Activated naive CD4-positive, alpha-beta T cell treated with anti-CD3 and anti-CD28 coated beads, Interleukin-2, amount 50 U/mL, for 72 hours (primary cell): ENCODE results near the gene DNAJB12. TPM values are rescaled to one million over a fixed set of nuclear protein-coding genes. Genes with fewer than 3 reads are reported as not detected.
A peak's percentile ranks its signal among the peaks of the same experiment; 100 is the strongest.
"Not testable (repeated sequence)": the region's sequence is repeated elsewhere in the genome, so short reads cannot be mapped to it uniquely, and the experiment has no call there.

Experiments
- ATAC-seq, 2 donors: fragments of 150-1000 bp; cut with Tn5 transposase; 2 replicates each; pipeline ENCODE4 v1.10.0; 2021; ENCODE audit warnings: mild to moderate bottlenecking in 2 of 2, moderate library complexity in 2 of 2
- DNase-seq, 2 donors: peaks; one replicate each; pipeline ENCODE4 v3.0.0; 2021 to 2022; ENCODE audit warnings: low spot score in 2 of 2
- H3K27ac Mint-ChIP-seq, 2 donors: one replicate each; pipeline ENCODE4 v1.8.0; 2022; ENCODE audit warnings: mild to moderate bottlenecking in 2 of 2, mixed read lengths in 2 of 2
- H3K36me3 Mint-ChIP-seq, 2 donors: one replicate each; pipeline ENCODE4 v1.8.0; 2022; ENCODE audit warnings: mixed read lengths in 2 of 2
- H3K9me3 Mint-ChIP-seq, 2 donors: one replicate each; pipeline ENCODE4 v1.8.0; 2022; ENCODE audit warnings: mixed read lengths in 2 of 2
- total RNA-seq, 2 donors: library from RNA; stranded (reverse); gene quantifications; one replicate each; pipeline ENCODE4 v1.2.3, GENCODE V29; 2022

Gene DNAJB12
- total RNA-seq: 10 to 100 TPM; 20.7 to 26.6 TPM

DNA sequence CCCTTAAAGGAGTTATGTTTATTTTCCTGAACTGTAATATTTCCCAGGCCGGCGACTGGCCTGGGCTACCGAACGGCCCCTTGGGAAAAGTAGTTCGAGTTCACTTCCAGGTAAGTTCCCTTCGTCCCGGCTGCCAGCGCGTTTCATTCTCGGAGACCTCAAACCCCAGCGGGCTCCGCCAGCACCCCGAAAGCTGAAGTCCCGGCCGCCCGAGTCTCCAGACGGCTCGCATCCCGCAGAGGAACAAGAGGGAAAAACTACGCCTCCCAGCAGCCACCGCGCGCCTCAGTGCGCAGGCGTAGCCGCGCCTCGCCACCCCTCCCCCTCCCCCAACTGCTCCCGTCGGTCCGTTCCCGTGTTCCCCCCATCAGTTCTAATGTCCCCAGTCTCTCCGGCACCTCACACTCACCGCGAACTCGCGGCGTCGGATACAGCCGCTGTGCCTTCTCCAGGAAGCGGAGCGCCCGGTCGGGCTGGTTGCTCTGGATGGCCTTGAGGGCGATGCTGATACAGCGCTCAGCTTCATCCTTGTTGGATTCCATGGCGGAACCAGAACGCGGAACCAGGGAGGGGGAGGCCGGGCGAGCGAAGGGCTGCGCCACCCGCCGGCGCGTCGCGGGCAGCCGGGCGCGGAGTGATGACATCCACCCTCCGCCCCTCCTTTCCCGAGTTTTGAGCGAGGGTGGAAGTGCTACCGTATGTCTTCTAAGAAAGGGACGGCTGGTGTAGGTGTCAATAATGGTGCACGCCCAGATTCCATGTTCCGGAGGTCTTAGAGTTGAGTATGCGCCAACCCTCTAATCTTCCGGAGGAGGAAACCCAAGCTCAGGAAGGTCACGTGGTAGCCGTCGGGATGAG, at the start of gene DNAJB12:
TSS of gene DNAJB12 (minus strand) at position 564 of the 858 bp plus-strand sequence. CDS start at position 542, 22 bp downstream.
- Mint-ChIP-seq H3K27ac (peak within 1 kb of the TSS; percentile 93 to 96), H3K9me3 (peaks cover 0 to 5% of the 10 kb centered on the region in 2 donors), H3K36me3 (peaks cover 16 to 20% of the 10 kb centered on the region in 2 donors)
- DNase-seq (peak; percentile 84 to 89), ATAC-seq (peak; percentile 82 to 88)

DNA sequence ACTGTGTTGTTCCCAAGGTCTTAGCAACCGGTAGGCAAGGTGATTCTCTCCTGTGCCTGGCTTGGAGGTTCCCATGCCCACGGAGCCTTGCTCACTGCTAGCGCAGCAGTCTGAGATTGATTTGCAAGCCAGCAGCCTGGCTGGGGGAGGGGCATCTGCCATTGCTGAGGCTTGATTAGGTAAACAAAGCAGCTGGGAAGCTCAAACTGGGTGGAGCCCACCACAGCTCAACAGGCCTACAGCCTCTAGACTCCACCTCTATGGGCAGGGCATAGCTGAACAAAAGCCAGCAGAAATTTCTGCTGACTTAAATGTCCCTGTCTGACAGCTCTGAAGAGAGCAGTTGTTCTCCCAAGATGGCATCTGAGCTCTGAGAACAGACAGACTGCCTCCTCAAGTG, 40.9 kb upstream of the DNAJB12 start:
- not testable (repeated sequence) for DNase-seq, H3K27ac Mint-ChIP-seq, H3K9me3 Mint-ChIP-seq, H3K36me3 Mint-ChIP-seq, ATAC-seq

DNA sequence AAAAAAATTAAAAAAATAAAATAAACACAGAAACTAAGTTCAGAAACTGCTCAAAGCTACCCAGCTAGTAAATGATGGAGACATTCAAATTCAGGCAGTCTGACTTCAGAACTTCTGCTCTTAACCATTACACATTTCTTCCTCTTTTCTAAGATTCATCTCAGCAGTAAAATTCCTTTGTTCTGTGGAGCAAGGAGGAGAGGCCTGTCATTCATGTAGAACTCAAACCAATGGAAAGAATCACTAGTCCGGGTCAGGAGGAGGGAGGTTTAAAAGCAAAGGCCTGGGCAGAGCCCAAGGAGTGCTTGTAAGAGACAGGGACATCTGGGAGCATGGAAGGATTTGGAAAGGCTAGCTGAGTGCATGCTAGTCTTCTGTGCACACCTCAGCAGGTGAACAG, 37.9 kb upstream of the DNAJB12 start:
- ATAC-seq (no peak), DNase-seq (no peak)
- Mint-ChIP-seq H3K27ac (peak overlapping the region in 1 of 2 donors; percentile 12), H3K36me3 (peaks cover 0 to 6% of the 10 kb centered on the region in 2 donors), H3K9me3 (no peaks in the 10 kb centered on the region)

- Mint-ChIP-seq H3K36me3 (no peaks in the 10 kb centered on the region), H3K27ac (no peak overlapping the region), H3K9me3 (no peaks in the 10 kb centered on the region)
- ATAC-seq (no peak), DNase-seq (no peak)
Measured at GRCh38 chr10:72390764-72391163, 36.0 kb upstream of the DNAJB12 start.

GRCh38 chr10:72389716-72390115, 35.0 kb upstream of the DNAJB12 start:
- no peaks in the 10 kb centered on the region for H3K9me3 Mint-ChIP-seq
- DNase-seq (no peak), ATAC-seq (no peak)
- H3K36me3 Mint-ChIP-seq: no peaks in the 10 kb centered on the region
- no peak overlapping the region for H3K27ac Mint-ChIP-seq

GRCh38 chr10:72389014-72389413, 34.3 kb upstream of the DNAJB12 start:
- H3K27ac Mint-ChIP-seq: no peak overlapping the region
- ATAC-seq (no peak), DNase-seq (no peak)
- no peaks in the 10 kb centered on the region for H3K36me3 Mint-ChIP-seq
- H3K9me3 Mint-ChIP-seq: no peaks in the 10 kb centered on the region

DNA sequence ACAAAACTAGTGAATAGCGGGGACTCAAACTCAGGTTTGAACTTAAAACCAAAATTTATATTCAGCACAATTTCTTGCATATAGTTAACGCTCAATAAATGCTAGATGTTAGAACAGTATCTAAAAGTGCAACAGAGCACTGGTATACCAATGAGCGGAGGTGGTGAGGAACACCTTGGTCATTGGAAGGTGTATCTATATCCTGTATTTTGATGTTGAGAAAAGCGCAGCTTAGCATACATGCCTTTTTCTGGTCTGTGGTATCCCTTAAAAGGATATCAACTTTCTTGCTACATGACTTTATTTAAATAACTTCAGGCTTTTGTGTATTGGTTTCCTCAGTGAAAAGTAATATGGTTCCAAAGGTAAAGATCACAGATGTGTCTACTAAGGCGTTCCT, 33.3 kb upstream of the DNAJB12 start:
- no peak for ATAC-seq
- no peak overlapping the region for H3K27ac Mint-ChIP-seq
- no peaks in the 10 kb centered on the region for H3K9me3 Mint-ChIP-seq
- no peak for DNase-seq
- no peaks in the 10 kb centered on the region for H3K36me3 Mint-ChIP-seq

- Mint-ChIP-seq H3K36me3 (no peaks in the 10 kb centered on the region), H3K9me3 (no peaks in the 10 kb centered on the region), H3K27ac (no peak overlapping the region)
- DNase-seq (no peak), ATAC-seq (no peak)
Measured at GRCh38 chr10:72386916-72387586, 32.3 kb upstream of the DNAJB12 start.

DNA sequence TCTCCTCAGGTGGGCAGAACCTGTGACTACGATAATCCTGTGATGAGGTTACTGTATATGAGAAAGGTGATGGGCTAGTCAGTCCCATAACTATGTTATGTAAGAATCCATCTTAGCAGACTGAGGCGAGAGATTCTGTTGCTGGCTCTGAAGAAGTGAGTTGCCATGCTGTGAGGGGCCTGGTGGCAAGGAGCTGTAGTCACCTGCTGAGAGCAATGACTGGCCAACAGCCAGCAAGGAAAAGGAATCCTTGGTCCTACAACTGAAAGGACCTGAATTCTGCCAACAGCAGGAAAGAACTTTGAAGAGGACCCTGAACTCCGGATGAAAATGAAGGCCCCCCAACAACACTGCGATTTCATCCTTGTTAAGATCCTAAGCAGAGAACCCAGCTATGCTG, 31.0 kb upstream of the DNAJB12 start:
- Mint-ChIP-seq H3K36me3 (no peaks in the 10 kb centered on the region), H3K27ac (no peak overlapping the region), H3K9me3 (no peaks in the 10 kb centered on the region)
- ATAC-seq (no peak), DNase-seq (no peak)

- not testable (repeated sequence) for ATAC-seq, H3K36me3 Mint-ChIP-seq
Measured at GRCh38 chr10:72384982-72385381, 30.3 kb upstream of the DNAJB12 start.

DNA sequence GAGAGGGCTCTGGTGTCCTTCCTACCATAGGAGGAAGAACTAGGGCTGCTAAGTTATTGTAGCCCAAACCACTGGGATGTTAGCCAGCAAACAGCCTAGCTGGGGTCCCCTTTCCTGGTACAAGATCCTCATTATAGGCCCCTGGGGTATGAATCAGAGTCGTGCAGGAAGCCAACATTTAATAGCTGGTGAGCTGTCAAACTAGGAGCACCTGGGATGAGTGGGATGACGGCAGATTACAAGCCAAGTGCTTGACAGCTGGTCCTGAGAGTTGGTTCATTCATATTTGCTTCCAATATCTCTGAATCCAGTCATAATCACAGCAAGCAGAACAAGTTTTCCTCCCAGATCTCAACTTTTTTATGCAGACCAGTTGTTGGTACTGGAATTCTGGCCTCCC, 25.1 kb upstream of the DNAJB12 start:
- ATAC-seq (no peak), DNase-seq (no peak)
- Mint-ChIP-seq H3K36me3 (no peaks in the 10 kb centered on the region), H3K27ac (no peak overlapping the region), H3K9me3 (no peaks in the 10 kb centered on the region)

More at GRCh38 chr10:72384982-72385381, 30.3 kb upstream of the DNAJB12 start:
- H3K9me3 Mint-ChIP-seq, DNase-seq: not testable (repeated sequence)
- peak overlapping the region in 1 of 2 donors; percentile 66 for H3K27ac Mint-ChIP-seq

DNA sequence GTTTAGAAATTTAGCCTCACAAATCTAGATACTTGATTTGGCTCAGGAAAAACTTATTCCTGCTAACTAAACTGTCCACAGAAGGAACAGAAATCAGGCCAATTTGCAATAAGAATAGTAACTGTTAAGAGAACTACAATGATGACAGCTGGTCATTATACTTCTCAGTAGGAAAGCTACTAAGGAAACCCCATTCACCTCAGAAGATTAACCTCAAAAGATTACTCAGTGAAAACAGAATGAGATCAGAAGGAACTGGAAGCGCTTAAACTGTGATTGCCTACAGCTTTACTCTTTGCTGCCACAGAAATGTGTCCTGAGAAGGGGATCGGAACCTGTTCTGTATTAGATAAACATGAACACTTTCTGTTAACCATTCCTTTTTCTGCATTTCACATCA, 24.3 kb upstream of the DNAJB12 start:
- DNase-seq (no peak), ATAC-seq (peak; percentile 45 to 73)
- no peak overlapping the region for H3K27ac Mint-ChIP-seq
- H3K36me3 Mint-ChIP-seq: no peaks in the 10 kb centered on the region
- no peaks in the 10 kb centered on the region for H3K9me3 Mint-ChIP-seq

DNA sequence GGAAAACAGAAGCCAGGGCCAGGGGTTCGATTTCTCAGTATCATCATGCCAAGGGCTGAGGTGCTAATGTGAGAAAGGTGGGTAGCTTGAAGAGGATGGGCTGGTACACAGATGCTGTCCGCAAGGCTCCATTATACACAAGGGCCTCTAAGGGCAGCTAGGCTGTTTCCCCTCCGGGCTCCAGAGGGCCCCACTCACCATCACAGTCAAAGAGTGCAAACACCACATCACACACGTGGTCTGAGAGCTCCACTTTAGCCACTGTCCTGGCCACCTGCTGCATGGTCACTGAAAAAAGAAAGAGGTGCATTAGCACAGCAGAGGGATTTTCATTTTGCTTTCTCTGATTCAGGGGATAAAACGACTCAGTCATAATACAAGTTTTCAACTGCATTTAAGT, 20.9 kb upstream of the DNAJB12 start:
- DNase-seq (no peak), ATAC-seq (no peak)
- no peaks in the 10 kb centered on the region for H3K9me3 Mint-ChIP-seq
- H3K36me3 Mint-ChIP-seq: no peaks in the 10 kb centered on the region
- peak overlapping the region in 1 of 2 donors; percentile 65 for H3K27ac Mint-ChIP-seq

DNA sequence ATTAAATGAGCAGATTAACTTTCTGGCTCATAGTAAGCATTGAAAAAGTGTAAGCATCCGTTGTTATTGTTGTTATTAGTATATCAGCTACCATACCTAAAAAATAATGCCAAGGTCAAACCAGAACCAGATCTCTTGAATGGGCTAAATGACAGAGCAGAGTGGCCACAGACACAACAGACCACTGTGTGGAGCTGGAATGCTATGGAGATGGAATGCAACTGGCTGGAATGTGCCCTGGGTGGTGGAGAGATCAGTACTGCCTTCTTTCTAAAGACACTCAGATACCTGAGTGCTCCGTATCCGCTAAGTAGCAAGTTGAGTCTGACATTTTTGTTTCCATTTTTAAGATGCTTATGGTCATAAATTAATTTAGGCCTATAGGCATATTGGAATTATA, 20.5 kb upstream of the DNAJB12 start:
- no peak for DNase-seq
- Mint-ChIP-seq H3K9me3 (no peaks in the 10 kb centered on the region), H3K27ac (no peak overlapping the region), H3K36me3 (no peaks in the 10 kb centered on the region)
- ATAC-seq: no peak

GRCh38 chr10:72370201-72370722, 15.5 kb upstream of the DNAJB12 start:
- Mint-ChIP-seq H3K27ac (peak overlapping the region; percentile 22 to 46), H3K9me3 (no peaks in the 10 kb centered on the region), H3K36me3 (no peaks in the 10 kb centered on the region)
- ATAC-seq: peak; percentile 85 to 86
- no peak for DNase-seq

- DNase-seq: no peak
- Mint-ChIP-seq H3K9me3 (no peaks in the 10 kb centered on the region), H3K27ac (peak overlapping the region; percentile 9 to 24), H3K36me3 (no peaks in the 10 kb centered on the region)
- ATAC-seq: no peak
Measured at GRCh38 chr10:72367301-72367960, 12.7 kb upstream of the DNAJB12 start.
